Measurements from ENCODE around the gene ANKH. TPM values are rescaled to one million over a fixed set of nuclear protein-coding genes. Genes with fewer than 3 reads are reported as not detected.

The ANKH gene
- polyA plus RNA-seq, 4 donors = 12.3 to 21.0 (median 13.9) TPM

- DNase-seq (ENCODE audit: low read depth in 4 of 4, low spot score in 3 of 4) = no peak
Observed at GRCh38 chr5:14672082-14672481, 199.5 kb downstream of the ANKH start.

GRCh38 chr5:14671414-14671813 lies 200.2 kb downstream of the ANKH start:
- no peak for DNase-seq (ENCODE audit: low read depth in 4 of 4, low spot score in 3 of 4)

- no peak for DNase-seq (ENCODE audit: low read depth in 4 of 4, low spot score in 3 of 4)
Observed at GRCh38 chr5:14669975-14670374, 201.6 kb downstream of the ANKH start.

GRCh38 chr5:14669415-14669814 lies 202.2 kb downstream of the ANKH start:
- no peak for DNase-seq (ENCODE audit: low read depth in 4 of 4, low spot score in 3 of 4)

GRCh38 chr5:14668181-14668591 lies 203.4 kb downstream of the ANKH start:
- no peak for DNase-seq (ENCODE audit: low read depth in 4 of 4, low spot score in 3 of 4)

GRCh38 chr5:14667770-14668169 lies 203.8 kb downstream of the ANKH start:
- no peak for DNase-seq (ENCODE audit: low read depth in 4 of 4, low spot score in 3 of 4)

- DNase-seq (ENCODE audit: low read depth in 4 of 4, low spot score in 3 of 4) = no peak
Observed at GRCh38 chr5:14667290-14667689, 204.3 kb downstream of the ANKH start.

GRCh38 chr5:14666357-14666756 lies 205.2 kb downstream of the ANKH start:
- DNase-seq (ENCODE audit: low read depth in 4 of 4, low spot score in 3 of 4) = no peak

GRCh38 chr5:14665949-14666348 lies 205.6 kb downstream of the ANKH start:
- DNase-seq (ENCODE audit: low read depth in 4 of 4, low spot score in 3 of 4) = no peak

GRCh38 chr5:14665101-14665822 lies 206.3 kb downstream of the ANKH start:
- no peak for DNase-seq (ENCODE audit: low read depth in 4 of 4, low spot score in 3 of 4)

GRCh38 chr5:14664270-14665100 lies 207.1 kb downstream of the ANKH start, which contains the start of gene OTULIN:
TSS of gene OTULIN (plus strand) at chr5:14664718. CDS start at chr5:14664826, 108 bp downstream.
- DNase-seq (ENCODE audit: low read depth in 4 of 4, low spot score in 3 of 4) = peak; percentile 81 to 96 (median 84)

GRCh38 chr5:14663734-14664269 lies 207.8 kb downstream of the ANKH start:
- no peak for DNase-seq (ENCODE audit: low read depth in 4 of 4, low spot score in 3 of 4)

GRCh38 chr5:14662721-14663260 lies 208.8 kb downstream of the ANKH start:
- DNase-seq (ENCODE audit: low read depth in 4 of 4, low spot score in 3 of 4) = no peak

- no peak for DNase-seq (ENCODE audit: low read depth in 4 of 4, low spot score in 3 of 4)
Observed at GRCh38 chr5:14660833-14661232, 210.7 kb downstream of the ANKH start.

- DNase-seq (ENCODE audit: low read depth in 4 of 4, low spot score in 3 of 4) = no peak
Observed at GRCh38 chr5:14659821-14660607, 211.6 kb downstream of the ANKH start.

- DNase-seq (ENCODE audit: low read depth in 4 of 4, low spot score in 3 of 4) = no peak
Observed at GRCh38 chr5:14656898-14657297, 214.7 kb downstream of the ANKH start.

- no peak for DNase-seq (ENCODE audit: low read depth in 4 of 4, low spot score in 3 of 4)
Observed at GRCh38 chr5:14655146-14655741, 216.3 kb downstream of the ANKH start.
